IMR-90 (cell line): ENCODE measurements around the gene NUP93. TPM values are rescaled to one million over a fixed set of nuclear protein-coding genes. Genes with fewer than 3 reads are reported as not detected.

Experiments used
- ATAC-seq: fragments of 200-7000 bp; cut with Tn5 transposase; 2 replicates; pipeline ENCODE4 v1.9.1; 2020; ENCODE audit warnings: low read depth, mild to moderate bottlenecking, moderate library complexity
- BruUV-seq: library from RNA; stranded (reverse); fragments of 400-500 nt; replicated peaks from 2 replicates; lab custom pipeline; 2021; lab: Mats Ljungman, UMichigan
- CTCF ChIA-PET: fragments of 300-600 bp; formaldehyde crosslinking; extraction: SDS; loops from one replicate; lab custom pipeline; 2021; ENCODE audit warnings: antibody characterized with exemption; lab: Yijun Ruan, JAX
- POLR2A ChIA-PET: fragments of 300-600 bp; sonication (Branson Sonifier 250); formaldehyde crosslinking; loops from one replicate; lab custom pipeline; 2022; ENCODE audit warnings: antibody characterized with exemption; ENCODE audit not compliant: unreplicated experiment; lab: Charles Lee
- DNase-seq: peaks from one replicate; pipeline ENCODE4 v3.0.0; 2013
- H2AFZ ChIP-seq: replicated peaks from 2 replicates; pipeline ENCODE3; 2013; ENCODE audit warnings: low read length, mild to moderate bottlenecking; ENCODE audit not compliant: poor library complexity
- H2AK5ac ChIP-seq: 2 replicates; pipeline ENCODE4 v1.6.1; 2013; ENCODE audit warnings: low read depth, low read length, inconsistent platforms
- H2AK9ac ChIP-seq: replicated peaks from 2 replicates; pipeline ENCODE3; 2013; ENCODE audit warnings: mild to moderate bottlenecking, low read depth, low read length, moderate library complexity; ENCODE audit not compliant: poor library complexity
- H2BK120ac ChIP-seq: 2 replicates; pipeline ENCODE4 v1.6.1; 2013; ENCODE audit warnings: low read depth, low read length, inconsistent platforms
- H2BK15ac ChIP-seq: 3 replicates; pipeline ENCODE4 v1.6.1; 2013; ENCODE audit warnings: low read depth, low read length, inconsistent platforms
- H2BK20ac ChIP-seq: 2 replicates; pipeline ENCODE4 v1.6.1; 2013; ENCODE audit warnings: low read depth, mild to moderate bottlenecking, inconsistent platforms, low read length, moderate library complexity
- H2BK5ac ChIP-seq: 2 replicates; pipeline ENCODE4 v1.6.1; 2013; ENCODE audit warnings: mild to moderate bottlenecking, low read depth, low read length, inconsistent platforms; ENCODE audit not compliant: poor library complexity, severe bottlenecking
- H3K14ac ChIP-seq: replicated peaks from 2 replicates; pipeline ENCODE4 v1.6.1; 2013; ENCODE audit warnings: low read depth, low read length, inconsistent platforms
- H3K18ac ChIP-seq: 2 replicates; pipeline ENCODE4 v1.6.1; 2013; ENCODE audit warnings: low read depth, low read length, control low read depth
- H3K23ac ChIP-seq: 2 replicates; pipeline ENCODE4 v1.6.1; 2013; ENCODE audit warnings: low read depth, low read length, inconsistent platforms
- H3K27ac ChIP-seq: 2 replicates; pipeline ENCODE4 v1.5.1; 2013; ENCODE audit warnings: mild to moderate bottlenecking, control low read depth, low read length; ENCODE audit not compliant: insufficient read depth
- H3K27me3 ChIP-seq: 2 replicates; pipeline ENCODE4 v1.6.1; 2013; ENCODE audit warnings: low read length; ENCODE audit not compliant: control insufficient read depth, insufficient read depth
- H3K36me3 ChIP-seq: 2 replicates; pipeline ENCODE4 v1.6.1; 2013; ENCODE audit warnings: low read length, mixed read lengths; ENCODE audit not compliant: control insufficient read depth, insufficient read depth
- H3K4ac ChIP-seq: 2 replicates; pipeline ENCODE4 v1.6.1; 2013; ENCODE audit warnings: low read depth, low read length, inconsistent platforms
- H3K4me1 ChIP-seq: 2 replicates; pipeline ENCODE4 v1.6.1; 2013; ENCODE audit warnings: low read length, mixed read lengths; ENCODE audit not compliant: control insufficient read depth, insufficient read depth
- H3K4me2 ChIP-seq: 2 replicates; pipeline ENCODE4 v1.6.1; 2013; ENCODE audit warnings: low read depth, mild to moderate bottlenecking, control low read depth, low read length, moderate library complexity
- H3K4me3 ChIP-seq: 2 replicates; pipeline ENCODE4 v1.5.1; 2013; ENCODE audit warnings: low read depth, mild to moderate bottlenecking, control low read depth, low read length, moderate library complexity; ENCODE audit not compliant: insufficient read depth
- H3K56ac ChIP-seq: 2 replicates; pipeline ENCODE4 v1.6.1; 2013; ENCODE audit warnings: low read length, inconsistent platforms; ENCODE audit not compliant: insufficient read depth; ENCODE audit errors: extremely low read depth
- H3K79me1 ChIP-seq, 2 experiments: 2 replicates each; pipeline ENCODE4 v1.6.1; 2013; ENCODE audit warnings: low read length in 2 of 2, inconsistent platforms in 1 of 2, low read depth in 1 of 2
- H3K9ac ChIP-seq: 2 replicates; pipeline ENCODE4 v1.6.1; 2013; ENCODE audit warnings: low read depth, low read length, control low read depth
- H3K9me1 ChIP-seq: 2 replicates; pipeline ENCODE4 v1.6.1; 2013; ENCODE audit warnings: low read length, inconsistent platforms; ENCODE audit not compliant: insufficient read depth
- H3K9me3 ChIP-seq: 2 replicates; pipeline ENCODE4 v1.6.1; 2013; ENCODE audit warnings: low read length; ENCODE audit not compliant: control insufficient read depth, insufficient read depth
- H4K20me1 ChIP-seq: 2 replicates; pipeline ENCODE4 v1.6.1; 2013; ENCODE audit warnings: low read length, inconsistent platforms; ENCODE audit not compliant: insufficient read depth
- H4K5ac ChIP-seq: 2 replicates; pipeline ENCODE4 v1.6.1; 2013; ENCODE audit warnings: mild to moderate bottlenecking, low read depth, low read length, control low read depth
- H4K8ac ChIP-seq, 2 experiments: 2 replicates each; pipeline ENCODE4 v1.6.1; 2013; ENCODE audit warnings: low read depth in 2 of 2, low read length in 2 of 2, control low read depth in 1 of 2, inconsistent platforms in 1 of 2
- H4K91ac ChIP-seq: 2 replicates; pipeline ENCODE4 v1.6.1; 2013; ENCODE audit warnings: low read depth, low read length, inconsistent platforms; ENCODE audit not compliant: insufficient read depth
- MAZ ChIP-seq: IDR thresholded peaks from 2 replicates; pipeline ENCODE4 v1.6.1; 2012; ENCODE audit warnings: low read depth, mild to moderate bottlenecking, low read length, improper control_type of control experiment, moderate library complexity, borderline replicate concordance
- WGBS, 2 experiments: methylation state at CpG; one replicate each; pipeline versions ENCODE4 v1.1.5 to v1.1.7; 2013; ENCODE audit warnings: missing lambda C conversion rate in 2 of 2; ENCODE audit not compliant: insufficient read length in 1 of 2; ENCODE audit errors: extremely low coverage in 2 of 2; 5-methylcytosine and 5-hydroxymethylcytosine counted together
- dilution Hi-C: fragments of 300-500 bp; cut with HindIII; formaldehyde crosslinking; loops from one replicate; pipeline ENCODE4 v1.14.3; 2018; ENCODE audit warnings: low sequenced_read_pairs; ENCODE audit not compliant: unreplicated experiment
- in situ Hi-C: fragments of 300-500 bp; cut with MboI; formaldehyde crosslinking; loops from 3 replicates; pipeline ENCODE4 v1.14.3; 2019; ENCODE audit warnings: low sequenced_read_pairs, inconsistent platforms, mixed read lengths
- intact Hi-C: fragments of 100-400 bp; cut with micrococcal nuclease; formaldehyde crosslinking; loops from 2 replicates; pipeline ENCODE4 v1.10.0; 2022
- polyA plus RNA-seq, 3 experiments: library from polyadenylated mRNA; depleted of rRNA; stranded (reverse); fragments of >200 nt; gene quantifications; 2 replicates each; pipeline ENCODE4 v1.2.3, GENCODE V29; 2012; ENCODE audit warnings: low replicate concordance in 1 of 3
- total RNA-seq: library from RNA; depleted of rRNA; stranded (reverse); fragments of >200 nt; gene quantifications from 2 replicates; pipeline ENCODE4 v1.2.3, GENCODE V29; 2012

NUP93 gene
- total and polyA plus RNA-seq, 2 of the 4 experiments (the other 2 are of a cell fraction): 54.6 to 72.6 TPM

DNA sequence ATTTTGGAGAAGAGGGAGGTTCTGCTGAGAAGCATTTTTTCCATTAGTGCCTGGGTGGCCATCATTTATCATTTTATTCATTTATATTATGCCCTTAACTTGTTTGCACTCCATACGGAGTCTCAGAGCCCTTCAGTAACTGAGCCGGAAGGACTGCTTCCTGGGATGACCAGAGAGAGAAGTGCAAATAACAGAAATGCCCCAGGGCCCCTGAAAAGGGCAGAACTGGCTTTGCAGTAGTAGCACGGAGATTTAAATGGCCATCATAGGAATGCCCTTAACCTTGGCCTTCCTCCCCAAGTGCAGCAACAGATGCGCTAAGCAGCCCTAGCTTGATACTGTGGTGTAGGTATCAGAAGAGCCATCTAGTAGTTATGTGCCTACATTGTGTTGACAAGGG, 58.5 kb downstream of the NUP93 start:
- CTCF ChIA-PET: interaction anchor here (0.6 kb wide), 1 partner anchor 80 kb away, joined by 3 read pairs; no protein-coding TSS in a partner anchor
- Histone ChIP-seq H3K36me3 (no peaks in the 10 kb centered on the region), H3K14ac (no peak overlapping the region), H4K20me1 (peaks cover 11% of the 10 kb centered on the region; the same call in 1 of the 2 replicates), H2AK5ac (no peak overlapping the region), H3K9me3 (no peaks in the 10 kb centered on the region), H3K79me1 (peaks cover 19 to 43% of the 10 kb centered on the region in 2 experiments), H3K9ac (no peak overlapping the region), H2BK20ac (no peak overlapping the region), H2AK9ac (no peak overlapping the region), H3K27me3 (no peaks in the 10 kb centered on the region), H2BK15ac (no peak overlapping the region), H3K4me2 (no peak overlapping the region), H2AFZ (no peak overlapping the region), H4K91ac (no peak overlapping the region), H2BK5ac (no peak overlapping the region), H3K27ac (no peak overlapping the region), H3K56ac (no peak overlapping the region), H3K4me1 (peaks cover 9% of the 10 kb centered on the region), H3K18ac (no peak overlapping the region), H4K5ac (no peak overlapping the region), H3K4ac (no peak overlapping the region), H3K9me1 (peaks cover 13% of the 10 kb centered on the region), H3K4me3 (no peak overlapping the region), H2BK120ac (no peak overlapping the region), H4K8ac (no peak overlapping the region), H3K23ac (no peak overlapping the region)
- DNase-seq (no peak), ATAC-seq (no peak)
- no TSS peak for BruUV-seq
- WGBS, 2 experiments: 90% methylated on average over 2 of the region's 4 CpGs; no CpG with 5 or more reads in 1 of the 2 experiments
- intact Hi-C loops (loop anchor here (10.0 kb wide), 1 partner anchor 184 kb away; the partner anchor contains the start of gene MT2A), dilution Hi-C loops (no loop called here), in situ Hi-C loops (no loop called here)
- TF ChIP-seq MAZ: no peak
- POLR2A ChIA-PET: no interaction called here
